Measurements from ENCODE around the gene FOXC2. TPM values are rescaled to one million over a fixed set of nuclear protein-coding genes. Genes with fewer than 3 reads are reported as not detected.

FOXC2 gene
- polyA plus RNA-seq, 1 of the 3 experiments (the other 2 are of a cell fraction) = 1.3 TPM

- no peak overlapping the region for H3K9ac ChIP-seq
- TF ChIP-seq FOSL2 (IDR thresholded peaks at IDR 0.05; ENCODE audit: borderline replicate concordance, low read depth) = no peak
- no peak for TF ChIP-seq MEF2A (IDR thresholded peaks at IDR 0.05; ENCODE audit: borderline replicate concordance, low read depth)
- TF ChIP-seq NFIC (IDR thresholded peaks at IDR 0.05; ENCODE audit: borderline replicate concordance) = no peak
- no peak for TF ChIP-seq TAF1 (IDR thresholded peaks at IDR 0.05; ENCODE audit: borderline replicate concordance, low read depth, low read length)
- no peak for TF ChIP-seq GABPA (IDR thresholded peaks at IDR 0.05; ENCODE audit: low read depth)
- no peak for TF ChIP-seq NRF1 (IDR thresholded peaks at IDR 0.05; ENCODE audit: low read depth, low read length)
- TF ChIP-seq USF1 (IDR thresholded peaks at IDR 0.05; ENCODE audit: borderline replicate concordance, low read depth) = no peak
- no peak for TF ChIP-seq POLR2AphosphoS5 (IDR thresholded peaks at IDR 0.05; ENCODE audit: low read depth, low read length)
- no peak for TF ChIP-seq SMC3 (IDR thresholded peaks at IDR 0.05; ENCODE audit: low read depth, low read length)
- no peak for TF ChIP-seq RXRA (IDR thresholded peaks at IDR 0.05; ENCODE audit: borderline replicate concordance, low read depth)
- no peak for TF ChIP-seq EZH2phosphoT487 (IDR thresholded peaks at IDR 0.05; ENCODE audit: borderline replicate concordance, low read depth)
- no peak for TF ChIP-seq SIN3A (IDR thresholded peaks at IDR 0.05; ENCODE audit: borderline replicate concordance, low read depth, low read length)
- TF ChIP-seq PBX3 (IDR thresholded peaks at IDR 0.05) = no peak
- no peak for TF ChIP-seq FOXJ3 (CRISPR knock-in tag; IDR thresholded peaks at IDR 0.05)
- TF ChIP-seq, protein P1, sequence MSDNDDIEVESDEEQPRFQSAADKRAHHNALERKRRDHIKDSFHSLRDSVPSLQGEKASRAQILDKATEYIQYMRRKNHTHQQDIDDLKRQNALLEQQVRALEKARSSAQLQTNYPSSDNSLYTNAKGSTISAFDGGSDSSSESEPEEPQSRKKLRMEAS (IDR thresholded peaks at IDR 0.05; ENCODE audit: low read depth) = no peak
- no peak for TF ChIP-seq ZBTB33 (IDR thresholded peaks at IDR 0.05; ENCODE audit: borderline replicate concordance, low read depth)
- TF ChIP-seq GATA2 (CRISPR knock-in tag; IDR thresholded peaks at IDR 0.05) = no peak
- TF ChIP-seq EP300 (IDR thresholded peaks at IDR 0.05; ENCODE audit: borderline replicate concordance in 1 of 2, low read depth in 1 of 2, low read length in 1 of 2) = no peak
- H3K4me1 ChIP-seq (ENCODE audit: control insufficient read depth in 1 of 2, insufficient read depth in 2 of 2, low read depth in 1 of 2, low read length in 1 of 2) = peaks cover 2 to 13% of the 10 kb centered on the region in 2 experiments; a peak in 2 of 4 replicates
- H3K4me3 ChIP-seq (ENCODE audit: low read depth in 2 of 2, low read length in 1 of 2) = no peak overlapping the region
- peaks cover 2% of the 10 kb centered on the region; the same call in 1 of the 2 replicates for H3K79me2 ChIP-seq (ENCODE audit: insufficient read depth)
- no peaks in the 10 kb centered on the region for H3K27me3 ChIP-seq (ENCODE audit: insufficient read depth)
- no peaks in the 10 kb centered on the region for H3K9me2 ChIP-seq
- no peak overlapping the region; a peak in 1 of 4 replicates for H3K27ac ChIP-seq (ENCODE audit: low read depth in 2 of 2, low read length in 1 of 2)
- no peak overlapping the region; the same call in 1 of the 2 replicates for H3K4me2 ChIP-seq
- no peaks in the 10 kb centered on the region for H3K36me3 ChIP-seq (replicated peaks in 1 of 2; ENCODE audit: control insufficient read depth in 1 of 2, insufficient read depth in 2 of 2, low read length in 1 of 2)
- 20% methylated on average over 7 of the region's 10 CpGs for WGBS (ENCODE audit: low lambda C conversion rate)
- POLR2A ChIA-PET = no interaction called here
- no peaks in the 10 kb centered on the region for H3K9me3 ChIP-seq
- H3F3A ChIP-seq (replicated peaks; ENCODE audit: insufficient read depth) = peaks cover 16% of the 10 kb centered on the region
- H2AFZ ChIP-seq (ENCODE audit: low read depth) = no peak overlapping the region
- no peaks in the 10 kb centered on the region for H4K20me1 ChIP-seq (ENCODE audit: insufficient read depth)
- no peak for DNase-seq
- CTCF ChIA-PET = interaction anchor here (0.6 kb wide), 1 partner anchor 28 kb away, joined by 3 read pairs; no protein-coding TSS in a partner anchor
Measured at GRCh38 chr16:86595983-86596605, 29.5 kb downstream of the FOXC2 start.

All from SK-N-SH (cell line).